OCI-LY7 (cell line): ENCODE results near the gene LZIC. TPM values are rescaled to one million over a fixed set of nuclear protein-coding genes. Genes with fewer than 3 reads are reported as not detected.
A peak's percentile ranks its signal among the peaks of the same experiment; 100 is the strongest.

Experiments
- BruUV-seq: library from RNA; stranded (reverse); fragments of 400-500 nt; replicated peaks from 2 replicates; lab custom pipeline; 2021; lab: Mats Ljungman, UMichigan
- CTCF ChIA-PET: fragments of 300-600 bp; sonication (Branson Sonifier 250); formaldehyde crosslinking; loops from one replicate; lab custom pipeline; 2022; ENCODE audit warnings: antibody characterized with exemption; ENCODE audit not compliant: unreplicated experiment; lab: Charles Lee
- POLR2A ChIA-PET: fragments of 300-600 bp; sonication (Branson Sonifier 250); formaldehyde crosslinking; loops from one replicate; lab custom pipeline; 2022; ENCODE audit warnings: antibody characterized with exemption; lab: Charles Lee
- DNase-seq: peaks from one replicate; pipeline ENCODE4 v3.0.0-alpha.2; 2015; ENCODE audit warnings: low spot score
- H2AFZ ChIP-seq: fragments of 200-600 bp; sonication (generic), shearing (Covaris generic); 2 replicates; pipeline ENCODE4 v1.6.1; 2014; ENCODE audit warnings: mild to moderate bottlenecking, antibody characterized with exemption, low read length, moderate library complexity
- H3K27ac ChIP-seq: fragments of 200-600 bp; sonication (generic); 2 replicates; pipeline ENCODE4 v1.5.1; 2014; ENCODE audit warnings: mixed run types, low read depth, mild to moderate bottlenecking, moderate library complexity, low read length, inconsistent platforms; ENCODE audit not compliant: poor library complexity, severe bottlenecking
- H3K36me3 ChIP-seq: fragments of 200-600 bp; sonication (generic); 2 replicates; pipeline ENCODE4 v1.6.1; 2014; ENCODE audit warnings: mild to moderate bottlenecking, antibody characterized with exemption, low read length, moderate library complexity, mixed read lengths; ENCODE audit not compliant: insufficient read depth
- H3K4me1 ChIP-seq: fragments of 200-600 bp; sonication (generic); 2 replicates; pipeline ENCODE4 v1.5.1; 2014; ENCODE audit warnings: mild to moderate bottlenecking, low read length; ENCODE audit not compliant: insufficient read depth, poor library complexity, severe bottlenecking
- H3K4me2 ChIP-seq: fragments of 200-600 bp; sonication (generic); 2 replicates; pipeline ENCODE4 v1.6.1; 2014; ENCODE audit warnings: mild to moderate bottlenecking, low read length
- H3K4me3 ChIP-seq: fragments of 200-600 bp; sonication (generic); 2 replicates; pipeline ENCODE4 v1.5.1; 2014; ENCODE audit warnings: mild to moderate bottlenecking, low read depth, low read length; ENCODE audit not compliant: poor library complexity, severe bottlenecking
- H3K79me2 ChIP-seq: fragments of 200-600 bp; sonication (generic); 2 replicates; pipeline ENCODE4 v1.6.1; 2016; ENCODE audit warnings: low read depth, mild to moderate bottlenecking, low read length, moderate library complexity, mixed read lengths; ENCODE audit not compliant: insufficient read depth
- H3K9me2 ChIP-seq: fragments of 200-600 bp; sonication (generic); 2 replicates; pipeline ENCODE4 v1.6.1; 2016; ENCODE audit warnings: mild to moderate bottlenecking, low read length, mixed read lengths; ENCODE audit not compliant: insufficient read depth
- H3K9me3 ChIP-seq: fragments of 200-600 bp; sonication (generic); 2 replicates; pipeline ENCODE4 v1.6.1; 2014; ENCODE audit warnings: mild to moderate bottlenecking, mixed run types, low read length, mixed read lengths
- H4K20me1 ChIP-seq: fragments of 200-600 bp; sonication (generic); 2 replicates; pipeline ENCODE4 v1.6.1; 2014; ENCODE audit warnings: mild to moderate bottlenecking, antibody characterized with exemption, low read length, moderate library complexity, mixed read lengths; ENCODE audit not compliant: insufficient read depth
- EZH2phosphoT487 ChIP-seq: fragments of 200-600 bp; sonication (generic); IDR thresholded peaks from 2 replicates; pipeline ENCODE4 v1.6.1; 2018; ENCODE audit warnings: low read depth, borderline replicate concordance, mild to moderate bottlenecking, mixed run types, antibody characterized with exemption, low read length, moderate library complexity, mixed read lengths
- intact Hi-C: fragments of 100-400 bp; cut with micrococcal nuclease; formaldehyde crosslinking; loops from one replicate; pipeline ENCODE4 v1.10.0; 2022; ENCODE audit not compliant: unreplicated experiment
- total RNA-seq, 2 experiments: library from RNA; depleted of rRNA in 1 of 2; stranded (reverse); fragments of >200 nt in 1 of 2; shearing (Covaris generic) in 1 of 2; gene quantifications; 2 replicates each; pipeline ENCODE4 v1.2.3, GENCODE V29; 2014 to 2022
- TF ChIP-seq, protein P1 (sequence below): fragments of 200-600 bp; sonication (generic); conservative IDR thresholded peaks from 2 replicates; pipeline ENCODE4 v1.5.1; 2014; ENCODE audit warnings: mild to moderate bottlenecking, antibody characterized with exemption, low read length, moderate library complexity, mixed read lengths

The LZIC gene
- total RNA-seq, 2 experiments from 2014 or later, result 19.1 to 31.4 TPM

DNA sequence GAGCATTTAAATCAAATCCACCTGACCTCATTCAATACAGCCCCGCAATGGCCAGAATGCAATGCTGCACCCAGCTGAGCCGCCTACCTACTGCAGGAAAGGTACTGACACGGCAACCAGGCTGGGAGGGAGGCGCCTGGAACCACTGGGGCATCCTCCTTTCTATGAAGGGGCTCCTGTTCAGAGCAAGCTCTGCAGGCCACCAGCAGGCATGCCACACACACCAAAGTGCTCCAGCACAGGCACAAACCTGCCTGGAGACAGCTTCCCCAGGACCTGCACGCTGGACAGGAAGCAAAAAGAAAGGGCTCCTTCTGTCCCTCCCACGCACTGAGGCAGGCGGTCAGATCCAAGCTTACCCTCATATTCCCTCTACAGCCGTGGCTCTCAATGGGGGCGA, 54.3 kb downstream of the LZIC start:
- BruUV-seq, result no TSS peak
- intact Hi-C loops, result no loop called here
- H2AFZ ChIP-seq, result no peak overlapping the region
- H3K36me3 ChIP-seq, result no peaks in the 10 kb centered on the region
- ChIA-PET POLR2A (no interaction called here), CTCF (no interaction called here)
- H3K27ac ChIP-seq, result no peak overlapping the region
- TF ChIP-seq, protein P1, sequence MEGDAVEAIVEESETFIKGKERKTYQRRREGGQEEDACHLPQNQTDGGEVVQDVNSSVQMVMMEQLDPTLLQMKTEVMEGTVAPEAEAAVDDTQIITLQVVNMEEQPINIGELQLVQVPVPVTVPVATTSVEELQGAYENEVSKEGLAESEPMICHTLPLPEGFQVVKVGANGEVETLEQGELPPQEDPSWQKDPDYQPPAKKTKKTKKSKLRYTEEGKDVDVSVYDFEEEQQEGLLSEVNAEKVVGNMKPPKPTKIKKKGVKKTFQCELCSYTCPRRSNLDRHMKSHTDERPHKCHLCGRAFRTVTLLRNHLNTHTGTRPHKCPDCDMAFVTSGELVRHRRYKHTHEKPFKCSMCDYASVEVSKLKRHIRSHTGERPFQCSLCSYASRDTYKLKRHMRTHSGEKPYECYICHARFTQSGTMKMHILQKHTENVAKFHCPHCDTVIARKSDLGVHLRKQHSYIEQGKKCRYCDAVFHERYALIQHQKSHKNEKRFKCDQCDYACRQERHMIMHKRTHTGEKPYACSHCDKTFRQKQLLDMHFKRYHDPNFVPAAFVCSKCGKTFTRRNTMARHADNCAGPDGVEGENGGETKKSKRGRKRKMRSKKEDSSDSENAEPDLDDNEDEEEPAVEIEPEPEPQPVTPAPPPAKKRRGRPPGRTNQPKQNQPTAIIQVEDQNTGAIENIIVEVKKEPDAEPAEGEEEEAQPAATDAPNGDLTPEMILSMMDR, result no peak
- TF ChIP-seq EZH2phosphoT487, result no peak
- no peaks in the 10 kb centered on the region for H3K9me3 ChIP-seq
- DNase-seq, result no peak
- H3K4me2 ChIP-seq, result peak overlapping the region; percentile 20; the same call in 1 of the 2 replicates
- H3K4me3 ChIP-seq, result no peak overlapping the region
- H4K20me1 ChIP-seq, result no peaks in the 10 kb centered on the region
- H3K4me1 ChIP-seq, result peaks cover 29% of the 10 kb centered on the region
- no peaks in the 10 kb centered on the region for H3K79me2 ChIP-seq
- H3K9me2 ChIP-seq, result no peaks in the 10 kb centered on the region

DNA sequence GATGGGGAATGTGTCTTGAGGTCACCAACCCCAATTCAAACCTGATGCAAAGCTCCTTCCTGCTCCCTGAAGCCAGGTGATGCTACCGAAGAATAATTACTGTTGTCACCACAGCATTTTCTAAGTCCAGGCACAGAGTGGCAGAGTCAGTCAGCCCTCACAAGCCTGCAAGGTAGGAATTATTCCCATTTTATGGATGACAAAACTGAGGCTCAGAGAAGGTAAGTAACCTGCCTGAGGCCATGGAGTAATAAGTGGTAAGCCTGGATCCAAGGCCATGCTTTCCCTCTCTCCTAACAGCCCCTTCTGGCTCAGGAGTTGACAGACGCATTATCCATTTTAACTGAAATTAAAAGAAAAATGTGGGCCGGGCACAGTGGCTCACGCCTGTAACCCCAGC, 56.1 kb downstream of the LZIC start:
- Histone ChIP-seq H3K4me3 (no peak overlapping the region), H3K9me2 (no peaks in the 10 kb centered on the region), H3K36me3 (no peaks in the 10 kb centered on the region), H3K79me2 (no peaks in the 10 kb centered on the region), H2AFZ (no peak overlapping the region), H3K4me2 (no peak overlapping the region), H3K4me1 (peaks cover 25% of the 10 kb centered on the region), H4K20me1 (no peaks in the 10 kb centered on the region), H3K27ac (no peak overlapping the region), H3K9me3 (no peaks in the 10 kb centered on the region)
- no peak for DNase-seq
- CTCF ChIA-PET, result no interaction called here
- POLR2A ChIA-PET, result no interaction called here
- no TSS peak for BruUV-seq
- intact Hi-C loops, result no loop called here
- TF ChIP-seq, protein P1, result no peak
- no peak for TF ChIP-seq EZH2phosphoT487

- TF ChIP-seq EZH2phosphoT487, result no peak
- TF ChIP-seq, protein P1, result no peak
- BruUV-seq, result no TSS peak
- H3K4me2 ChIP-seq, result no peak overlapping the region
- H3K36me3 ChIP-seq, result no peaks in the 10 kb centered on the region
- intact Hi-C loops, result no loop called here
- H3K9me2 ChIP-seq, result no peaks in the 10 kb centered on the region
- ChIA-PET POLR2A (interaction anchor here (0.7 kb wide), 1 partner anchor 935 kb away, joined by 3 read pairs; no protein-coding TSS in a partner anchor), CTCF (no interaction called here)
- no peaks in the 10 kb centered on the region for H3K9me3 ChIP-seq
- H3K4me1 ChIP-seq, result peaks cover 25% of the 10 kb centered on the region
- no peak overlapping the region for H3K4me3 ChIP-seq
- H3K79me2 ChIP-seq, result no peaks in the 10 kb centered on the region
- no peaks in the 10 kb centered on the region for H4K20me1 ChIP-seq
- no peak overlapping the region for H2AFZ ChIP-seq
- no peak for DNase-seq
- no peak overlapping the region for H3K27ac ChIP-seq
Observed at GRCh38 chr1:9886092-9886742, 57.0 kb downstream of the LZIC start.
